Neural progenitor cell (in vitro differentiated cells): Measurements from ENCODE around the gene SLC38A8.

ENCODE experiments used
- EZH2 ChIP-seq: fragments of 200-600 bp; sonication (generic); IDR thresholded peaks from 2 replicates; pipeline ENCODE4 v1.6.1; 2017; ENCODE audit warnings: antibody characterized with exemption, mild to moderate bottlenecking, moderate library complexity
- EZH2phosphoT487 ChIP-seq: fragments of 200-600 bp; sonication (generic); IDR thresholded peaks from 2 replicates; pipeline ENCODE4 v1.6.1; 2017; ENCODE audit warnings: antibody characterized with exemption
- TF ChIP-seq, protein P1 (sequence below): fragments of 200-600 bp; sonication (generic); IDR thresholded peaks from 2 replicates; pipeline ENCODE4 v1.5.1; 2017; ENCODE audit warnings: antibody characterized with exemption, mild to moderate bottlenecking

DNA sequence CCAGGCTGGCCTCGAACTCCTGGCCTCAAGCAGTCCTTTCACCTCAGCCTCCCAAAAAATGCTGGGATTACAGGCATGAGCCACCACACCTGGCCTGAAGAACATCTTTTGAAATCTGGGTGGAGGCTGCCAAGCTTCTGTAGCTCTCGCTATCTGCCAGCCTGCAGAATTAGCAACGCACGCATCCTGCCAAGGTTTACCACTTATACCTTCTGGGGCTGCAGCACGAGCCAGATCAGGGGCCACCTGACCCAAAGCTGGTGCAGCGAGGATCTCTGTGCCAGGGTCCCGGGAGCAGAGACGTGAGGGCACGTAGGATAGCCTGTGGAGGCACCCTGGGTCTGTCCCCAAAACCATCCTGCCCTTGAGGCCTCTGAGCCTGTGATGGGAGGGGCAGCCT lies 22.2 kb downstream of the SLC38A8 start:
- TF ChIP-seq EZH2phosphoT487 (no peak), EZH2 (no peak)
- TF ChIP-seq, protein P1, sequence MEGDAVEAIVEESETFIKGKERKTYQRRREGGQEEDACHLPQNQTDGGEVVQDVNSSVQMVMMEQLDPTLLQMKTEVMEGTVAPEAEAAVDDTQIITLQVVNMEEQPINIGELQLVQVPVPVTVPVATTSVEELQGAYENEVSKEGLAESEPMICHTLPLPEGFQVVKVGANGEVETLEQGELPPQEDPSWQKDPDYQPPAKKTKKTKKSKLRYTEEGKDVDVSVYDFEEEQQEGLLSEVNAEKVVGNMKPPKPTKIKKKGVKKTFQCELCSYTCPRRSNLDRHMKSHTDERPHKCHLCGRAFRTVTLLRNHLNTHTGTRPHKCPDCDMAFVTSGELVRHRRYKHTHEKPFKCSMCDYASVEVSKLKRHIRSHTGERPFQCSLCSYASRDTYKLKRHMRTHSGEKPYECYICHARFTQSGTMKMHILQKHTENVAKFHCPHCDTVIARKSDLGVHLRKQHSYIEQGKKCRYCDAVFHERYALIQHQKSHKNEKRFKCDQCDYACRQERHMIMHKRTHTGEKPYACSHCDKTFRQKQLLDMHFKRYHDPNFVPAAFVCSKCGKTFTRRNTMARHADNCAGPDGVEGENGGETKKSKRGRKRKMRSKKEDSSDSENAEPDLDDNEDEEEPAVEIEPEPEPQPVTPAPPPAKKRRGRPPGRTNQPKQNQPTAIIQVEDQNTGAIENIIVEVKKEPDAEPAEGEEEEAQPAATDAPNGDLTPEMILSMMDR, result no peak
